WTC11 (cell line): ENCODE data around the gene ERBB4. TPM values are rescaled to one million over a fixed set of nuclear protein-coding genes. Genes with fewer than 3 reads are reported as not detected.

Experiments used
- ATAC-seq: fragments of 200-7000 bp; cut with Tn5 transposase; 2 replicates; pipeline ENCODE4 v1.10.0; 2021; ENCODE audit warnings: mild to moderate bottlenecking, moderate library complexity
- CTCF ChIA-PET: fragments of 300-600 bp; sonication (Branson Sonifier 250); formaldehyde crosslinking; loops from one replicate; lab custom pipeline; 2021; ENCODE audit warnings: antibody characterized with exemption; lab: Charles Lee
- POLR2A ChIA-PET: fragments of 350-600 bp; sonication (Branson Sonifier 250); formaldehyde crosslinking; loops from one replicate; lab custom pipeline; 2021; ENCODE audit warnings: antibody characterized with exemption; lab: Charles Lee
- DNase-seq: peaks from one replicate; pipeline ENCODE4 v3.0.0; 2021; ENCODE audit warnings: low spot score
- H3K27ac Mint-ChIP-seq: 2 replicates; pipeline ENCODE4 v1.8.0; 2021; ENCODE audit warnings: mixed read lengths
- H3K27me3 Mint-ChIP-seq: 2 replicates; pipeline ENCODE4 v1.8.0; 2021; ENCODE audit warnings: low read depth, mild to moderate bottlenecking, moderate library complexity, mixed read lengths
- H3K36me3 Mint-ChIP-seq: 2 replicates; pipeline ENCODE4 v1.8.0; 2021; ENCODE audit warnings: mixed read lengths
- H3K4me1 Mint-ChIP-seq: 2 replicates; pipeline ENCODE4 v1.8.0; 2022; ENCODE audit warnings: mixed read lengths
- H3K4me3 Mint-ChIP-seq: 2 replicates; pipeline ENCODE4 v1.8.0; 2021; ENCODE audit warnings: mild to moderate bottlenecking, moderate library complexity, mixed read lengths
- H3K9me3 Mint-ChIP-seq: 2 replicates; pipeline ENCODE4 v1.8.0; 2021; ENCODE audit warnings: mixed read lengths
- AFF4 ChIP-seq: sonication (generic); formaldehyde crosslinking; IDR thresholded peaks from 2 replicates; pipeline ENCODE4 v1.8.1; 2023; ENCODE audit warnings: mild to moderate bottlenecking, missing genetic modification reagents, borderline replicate concordance
- ATF3 ChIP-seq: sonication (generic); formaldehyde crosslinking; conservative IDR thresholded peaks from 2 replicates; pipeline ENCODE4 v1.8.1; 2022; ENCODE audit warnings: mild to moderate bottlenecking, missing genetic modification reagents
- FOXP4 ChIP-seq: sonication (generic); formaldehyde crosslinking; IDR thresholded peaks from 2 replicates; pipeline ENCODE4 v1.8.0; 2022; ENCODE audit warnings: mild to moderate bottlenecking, missing genetic modification reagents
- HMGXB4 ChIP-seq: sonication (generic); formaldehyde crosslinking; IDR thresholded peaks from 2 replicates; pipeline ENCODE4 v1.8.1; 2023; ENCODE audit warnings: mild to moderate bottlenecking, moderate library complexity, missing genetic modification reagents
- IRF2 ChIP-seq: sonication (generic); formaldehyde crosslinking; IDR thresholded peaks from 2 replicates; pipeline ENCODE4 v1.8.0; 2022; ENCODE audit warnings: low read depth, missing genetic modification reagents, borderline replicate concordance
- NFE2L1 ChIP-seq: sonication (generic); formaldehyde crosslinking; IDR thresholded peaks from 2 replicates; pipeline ENCODE4 v1.8.1; 2023; ENCODE audit warnings: missing genetic modification reagents
- PRRX2 ChIP-seq: fragments of 250-450 bp; sonication (Bioruptor Pico); IDR thresholded peaks from 2 replicates; pipeline ENCODE4 v1.8.0; 2021; ENCODE audit warnings: mild to moderate bottlenecking
- TCF7 ChIP-seq: sonication (generic); formaldehyde crosslinking; IDR thresholded peaks from 2 replicates; pipeline ENCODE4 v1.8.0; 2022; ENCODE audit warnings: mild to moderate bottlenecking, low read depth, missing genetic modification reagents, moderate library complexity
- ZNF138 ChIP-seq: sonication (generic); formaldehyde crosslinking; conservative IDR thresholded peaks from 2 replicates; pipeline ENCODE4 v1.8.1; 2022; ENCODE audit warnings: mild to moderate bottlenecking, moderate library complexity, missing genetic modification reagents
- ZNF232 ChIP-seq: sonication (generic); formaldehyde crosslinking; IDR thresholded peaks from 2 replicates; pipeline ENCODE4 v1.8.0; 2022; ENCODE audit warnings: mild to moderate bottlenecking, missing genetic modification reagents
- ZNF532 ChIP-seq: fragments of 250-450 bp; sonication (Bioruptor Pico); IDR thresholded peaks from 2 replicates; pipeline ENCODE4 v1.9.0; 2021; ENCODE audit warnings: mild to moderate bottlenecking, borderline replicate concordance
- total RNA-seq: library from RNA; stranded (reverse); gene quantifications from 3 replicates; pipeline ENCODE4 v1.2.3, GENCODE V29; 2021

ERBB4 gene
- total RNA-seq, 1 experiment from 2014 or later = 1.6 TPM

GRCh38 chr2:212295571-212295970 is 243.0 kb downstream of the ERBB4 start (continued):
- TF ChIP-seq AFF4 (no peak), HMGXB4 (CRISPR knock-in tag) (no peak), TCF7 (CRISPR knock-in tag) (no peak), FOXP4 (no peak), ZNF532 (CRISPR knock-in tag) (no peak)

GRCh38 chr2:212294816-212295215 is 243.8 kb downstream of the ERBB4 start:
- TF ChIP-seq ZNF232 (CRISPR knock-in tag) (no peak), PRRX2 (CRISPR knock-in tag) (no peak), ZNF138 (CRISPR knock-in tag) (no peak)
- TF ChIP-seq, all 79 proteins: peak for 0
- no peaks in the 10 kb centered on the region for H3K4me1 Mint-ChIP-seq
- ATAC-seq = no peak
- no peaks in the 10 kb centered on the region for H3K9me3 Mint-ChIP-seq
- POLR2A ChIA-PET = no interaction called here
- no peaks in the 10 kb centered on the region for H3K36me3 Mint-ChIP-seq
- H3K4me3 Mint-ChIP-seq = no peak overlapping the region
- H3K27ac Mint-ChIP-seq = no peak overlapping the region
- DNase-seq = no peak
- CTCF ChIA-PET = no interaction called here
- no peaks in the 10 kb centered on the region for H3K27me3 Mint-ChIP-seq

- no peaks in the 10 kb centered on the region for H3K27me3 Mint-ChIP-seq
- no peak overlapping the region for H3K27ac Mint-ChIP-seq
- no peak overlapping the region for H3K4me3 Mint-ChIP-seq
- H3K4me1 Mint-ChIP-seq = peaks cover 9% of the 10 kb centered on the region
- H3K9me3 Mint-ChIP-seq = no peaks in the 10 kb centered on the region
- ChIA-PET POLR2A (no interaction called here), CTCF (no interaction called here)
- no peaks in the 10 kb centered on the region for H3K36me3 Mint-ChIP-seq
- no peak for DNase-seq
- no peak for TF ChIP-seq IRF2 (CRISPR knock-in tag)
- TF ChIP-seq NFE2L1 (CRISPR knock-in tag) = no peak
- no peak for TF ChIP-seq ATF3
- no peak for ATAC-seq
Measured at GRCh38 chr2:212289301-212289700, 249.3 kb downstream of the ERBB4 start.
